Measurements from ENCODE around the gene AUTS2.

The AUTS2 gene

GRCh38 chr7:70156057-70156456 lies 557.8 kb downstream of the AUTS2 start:
- Histone ChIP-seq H3K4me3 (ENCODE audit: low read depth in 1 of 2, low read length in 1 of 2) (no peak overlapping the region), H3K4me1 (ENCODE audit: control insufficient read depth in 1 of 2, insufficient read depth in 1 of 2, low read depth in 1 of 2, low read length in 1 of 2) (no peaks in the 10 kb centered on the region), H3K9me3 (no peaks in the 10 kb centered on the region), H3K27me3 (no peaks in the 10 kb centered on the region), H3K36me3 (no peaks in the 10 kb centered on the region), H3K27ac (no peak overlapping the region)
- TF ChIP-seq CTCF (IDR thresholded peaks at IDR 0.05): no peak

GRCh38 chr7:70159121-70159520 lies 560.8 kb downstream of the AUTS2 start:
- Histone ChIP-seq H3K4me1 (ENCODE audit: control insufficient read depth in 1 of 2, insufficient read depth in 1 of 2, low read depth in 1 of 2, low read length in 1 of 2) (no peaks in the 10 kb centered on the region), H3K27ac (no peak overlapping the region), H3K9me3 (no peaks in the 10 kb centered on the region), H3K36me3 (no peaks in the 10 kb centered on the region), H3K4me3 (ENCODE audit: low read depth in 1 of 2, low read length in 1 of 2) (no peak overlapping the region), H3K27me3 (no peaks in the 10 kb centered on the region)
- no peak for TF ChIP-seq CTCF (IDR thresholded peaks at IDR 0.05)

- H3K9me3 ChIP-seq: peaks cover 4% of the 10 kb centered on the region
- H3K4me3 ChIP-seq (ENCODE audit: low read depth in 1 of 2, low read length in 1 of 2): no peak overlapping the region
- no peaks in the 10 kb centered on the region for H3K27me3 ChIP-seq
- H3K36me3 ChIP-seq: no peaks in the 10 kb centered on the region
- H3K27ac ChIP-seq: no peak overlapping the region
- H3K4me1 ChIP-seq (ENCODE audit: control insufficient read depth in 1 of 2, insufficient read depth in 1 of 2, low read depth in 1 of 2, low read length in 1 of 2): peaks cover 0 to 7% of the 10 kb centered on the region in 2 experiments
- TF ChIP-seq CTCF (IDR thresholded peaks at IDR 0.05): no peak
Measured at GRCh38 chr7:70165477-70166170, 567.3 kb downstream of the AUTS2 start.

- H3K27ac ChIP-seq: no peak overlapping the region
- TF ChIP-seq CTCF (IDR thresholded peaks at IDR 0.05): no peak
- H3K36me3 ChIP-seq: no peaks in the 10 kb centered on the region
- peaks cover 8% of the 10 kb centered on the region for H3K27me3 ChIP-seq
- H3K4me3 ChIP-seq (ENCODE audit: low read depth in 1 of 2, low read length in 1 of 2): no peak overlapping the region
- peaks cover 0 to 7% of the 10 kb centered on the region in 2 experiments for H3K4me1 ChIP-seq (ENCODE audit: control insufficient read depth in 1 of 2, insufficient read depth in 1 of 2, low read depth in 1 of 2, low read length in 1 of 2)
- H3K9me3 ChIP-seq: peaks cover 4% of the 10 kb centered on the region
Measured at GRCh38 chr7:70171369-70171920, 573.2 kb downstream of the AUTS2 start.

GRCh38 chr7:70177166-70177565 lies 578.9 kb downstream of the AUTS2 start:
- Histone ChIP-seq H3K9me3 (no peaks in the 10 kb centered on the region), H3K27ac (no peak overlapping the region), H3K27me3 (peaks cover 21% of the 10 kb centered on the region), H3K36me3 (no peaks in the 10 kb centered on the region), H3K4me3 (ENCODE audit: low read depth in 1 of 2, low read length in 1 of 2) (no peak overlapping the region), H3K4me1 (ENCODE audit: control insufficient read depth in 1 of 2, insufficient read depth in 1 of 2, low read depth in 1 of 2, low read length in 1 of 2) (no peaks in the 10 kb centered on the region)
- no peak for TF ChIP-seq CTCF (IDR thresholded peaks at IDR 0.05)

Data from neutrophil (primary cell).